Neural crest cell (in vitro differentiated cells): Measurements from ENCODE around the gene C9orf50. TPM values are rescaled to one million over a fixed set of nuclear protein-coding genes. Genes with fewer than 3 reads are reported as not detected.

Source experiments
- DNase-seq: peaks from one replicate; pipeline ENCODE4 v3.0.0; 2021; ENCODE audit warnings: low read depth, mixed read lengths, low spot score
- H3K27ac Mint-ChIP-seq: one replicate; pipeline ENCODE4 v1.8.0; 2021; ENCODE audit warnings: mild to moderate bottlenecking, mixed read lengths; ENCODE audit not compliant: unreplicated experiment
- H3K27me3 Mint-ChIP-seq: 2 replicates; pipeline ENCODE4 v1.8.0; 2021; ENCODE audit warnings: low read depth, mild to moderate bottlenecking, mixed read lengths
- H3K36me3 Mint-ChIP-seq: 2 replicates; pipeline ENCODE4 v1.8.0; 2021; ENCODE audit warnings: low read depth, mild to moderate bottlenecking, mixed read lengths
- H3K4me1 Mint-ChIP-seq: 2 replicates; pipeline ENCODE4 v1.8.0; 2021; ENCODE audit warnings: mixed read lengths
- H3K4me3 Mint-ChIP-seq: one replicate; pipeline ENCODE4 v1.8.0; 2021; ENCODE audit warnings: mild to moderate bottlenecking, mixed read lengths
- H3K9me3 Mint-ChIP-seq: 2 replicates; pipeline ENCODE4 v1.8.0; 2021; ENCODE audit warnings: mixed read lengths
- total RNA-seq: library from RNA; stranded (reverse); gene quantifications from 2 replicates; pipeline ENCODE4 v1.2.1, GENCODE V29; 2021
- TF ChIP-seq, protein P1 (sequence below): fragments of 200-600 bp; sonication (generic); conservative IDR thresholded peaks from 2 replicates; pipeline ENCODE4 v1.5.0; 2021; ENCODE audit warnings: antibody characterized with exemption, mild to moderate bottlenecking

The C9orf50 gene
- total RNA-seq, 1 donor from 2014 or later: 0.26 TPM

GRCh38 chr9:129570450-129571297, 50.2 kb downstream of the C9orf50 start:
- TF ChIP-seq, protein P1, sequence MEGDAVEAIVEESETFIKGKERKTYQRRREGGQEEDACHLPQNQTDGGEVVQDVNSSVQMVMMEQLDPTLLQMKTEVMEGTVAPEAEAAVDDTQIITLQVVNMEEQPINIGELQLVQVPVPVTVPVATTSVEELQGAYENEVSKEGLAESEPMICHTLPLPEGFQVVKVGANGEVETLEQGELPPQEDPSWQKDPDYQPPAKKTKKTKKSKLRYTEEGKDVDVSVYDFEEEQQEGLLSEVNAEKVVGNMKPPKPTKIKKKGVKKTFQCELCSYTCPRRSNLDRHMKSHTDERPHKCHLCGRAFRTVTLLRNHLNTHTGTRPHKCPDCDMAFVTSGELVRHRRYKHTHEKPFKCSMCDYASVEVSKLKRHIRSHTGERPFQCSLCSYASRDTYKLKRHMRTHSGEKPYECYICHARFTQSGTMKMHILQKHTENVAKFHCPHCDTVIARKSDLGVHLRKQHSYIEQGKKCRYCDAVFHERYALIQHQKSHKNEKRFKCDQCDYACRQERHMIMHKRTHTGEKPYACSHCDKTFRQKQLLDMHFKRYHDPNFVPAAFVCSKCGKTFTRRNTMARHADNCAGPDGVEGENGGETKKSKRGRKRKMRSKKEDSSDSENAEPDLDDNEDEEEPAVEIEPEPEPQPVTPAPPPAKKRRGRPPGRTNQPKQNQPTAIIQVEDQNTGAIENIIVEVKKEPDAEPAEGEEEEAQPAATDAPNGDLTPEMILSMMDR: no peak
- Mint-ChIP-seq H3K4me1 (peaks cover 52% of the 10 kb centered on the region), H3K27ac (peak overlapping the region; percentile 95), H3K9me3 (no peaks in the 10 kb centered on the region), H3K27me3 (no peaks in the 10 kb centered on the region), H3K4me3 (peak overlapping the region; percentile 44), H3K36me3 (no peaks in the 10 kb centered on the region)
- DNase-seq: no peak

- no peak for DNase-seq
- Mint-ChIP-seq H3K9me3 (no peaks in the 10 kb centered on the region), H3K4me3 (peak overlapping the region; percentile 85), H3K27me3 (no peaks in the 10 kb centered on the region), H3K27ac (peak overlapping the region; percentile 95), H3K4me1 (peaks cover 45% of the 10 kb centered on the region), H3K36me3 (no peaks in the 10 kb centered on the region)
- TF ChIP-seq, protein P1: peak; percentile 56
These were observed 51.1 kb downstream of the C9orf50 start for GRCh38 chr9:129569502-129570449.

- no peaks in the 10 kb centered on the region for H3K9me3 Mint-ChIP-seq
- H3K27me3 Mint-ChIP-seq: no peaks in the 10 kb centered on the region
- TF ChIP-seq, protein P1: no peak
- H3K4me1 Mint-ChIP-seq: peaks cover 45% of the 10 kb centered on the region
- H3K4me3 Mint-ChIP-seq: peak overlapping the region; percentile 85
- H3K27ac Mint-ChIP-seq: peak overlapping the region; percentile 57
- peak; percentile 64 for DNase-seq
- no peaks in the 10 kb centered on the region for H3K36me3 Mint-ChIP-seq
These were observed 52.1 kb downstream of the C9orf50 start for GRCh38 chr9:129568560-129569501.

DNA sequence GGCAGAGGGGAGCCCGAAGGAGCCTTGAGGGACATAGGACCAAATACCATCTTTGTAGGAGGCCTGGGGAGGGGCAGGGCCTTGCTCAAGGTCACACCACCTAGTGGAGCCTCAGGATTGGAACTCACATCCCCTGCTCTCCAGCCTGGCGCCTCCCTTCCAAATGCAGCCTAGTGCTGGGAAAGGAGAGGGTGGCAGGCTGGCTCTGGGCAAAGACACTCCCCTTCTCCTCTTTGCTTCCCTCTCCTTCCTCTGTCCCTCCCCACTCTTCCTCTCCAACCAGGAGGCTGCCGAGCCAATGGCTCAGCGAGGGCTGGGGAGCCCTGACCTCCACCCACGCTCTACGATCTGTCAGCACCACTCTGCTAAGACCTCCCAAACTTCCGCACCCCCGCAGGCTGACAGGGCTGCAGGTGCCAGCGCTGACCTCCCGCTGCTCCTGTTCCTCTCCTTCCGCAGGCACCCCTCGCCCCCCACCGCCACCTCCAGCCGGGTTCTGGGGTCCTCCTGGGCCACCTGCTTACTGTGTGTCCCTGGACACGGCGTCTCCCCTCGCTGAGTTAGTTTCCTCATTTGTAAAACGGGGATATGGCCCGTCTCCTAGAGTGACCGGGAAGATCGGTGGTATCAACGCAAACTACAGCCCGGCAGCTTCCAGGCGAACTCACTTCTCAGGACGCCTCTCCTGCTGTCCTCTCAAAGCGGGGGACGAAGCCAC, 52.9 kb downstream of the C9orf50 start:
- peak overlapping the region; percentile 57 for H3K27ac Mint-ChIP-seq
- H3K36me3 Mint-ChIP-seq: no peaks in the 10 kb centered on the region
- H3K4me1 Mint-ChIP-seq: peaks cover 46% of the 10 kb centered on the region
- TF ChIP-seq, protein P1: no peak
- H3K27me3 Mint-ChIP-seq: no peaks in the 10 kb centered on the region
- peak overlapping the region; percentile 81 for H3K4me3 Mint-ChIP-seq
- DNase-seq: no peak
- no peaks in the 10 kb centered on the region for H3K9me3 Mint-ChIP-seq
